TTC549 (cell line): ENCODE measurements around the gene ALOX15B.
"Not testable (repeated sequence)": the region's sequence is repeated elsewhere in the genome, so short reads cannot be mapped to it uniquely, and the experiment has no call there.

ENCODE experiments used
- FAIRE-seq: peaks from 2 replicates; lab custom pipeline; 2012; peaks lifted over from hg19 to GRCh38; lab: Jason Lieb, UNC

ALOX15B gene

DNA sequence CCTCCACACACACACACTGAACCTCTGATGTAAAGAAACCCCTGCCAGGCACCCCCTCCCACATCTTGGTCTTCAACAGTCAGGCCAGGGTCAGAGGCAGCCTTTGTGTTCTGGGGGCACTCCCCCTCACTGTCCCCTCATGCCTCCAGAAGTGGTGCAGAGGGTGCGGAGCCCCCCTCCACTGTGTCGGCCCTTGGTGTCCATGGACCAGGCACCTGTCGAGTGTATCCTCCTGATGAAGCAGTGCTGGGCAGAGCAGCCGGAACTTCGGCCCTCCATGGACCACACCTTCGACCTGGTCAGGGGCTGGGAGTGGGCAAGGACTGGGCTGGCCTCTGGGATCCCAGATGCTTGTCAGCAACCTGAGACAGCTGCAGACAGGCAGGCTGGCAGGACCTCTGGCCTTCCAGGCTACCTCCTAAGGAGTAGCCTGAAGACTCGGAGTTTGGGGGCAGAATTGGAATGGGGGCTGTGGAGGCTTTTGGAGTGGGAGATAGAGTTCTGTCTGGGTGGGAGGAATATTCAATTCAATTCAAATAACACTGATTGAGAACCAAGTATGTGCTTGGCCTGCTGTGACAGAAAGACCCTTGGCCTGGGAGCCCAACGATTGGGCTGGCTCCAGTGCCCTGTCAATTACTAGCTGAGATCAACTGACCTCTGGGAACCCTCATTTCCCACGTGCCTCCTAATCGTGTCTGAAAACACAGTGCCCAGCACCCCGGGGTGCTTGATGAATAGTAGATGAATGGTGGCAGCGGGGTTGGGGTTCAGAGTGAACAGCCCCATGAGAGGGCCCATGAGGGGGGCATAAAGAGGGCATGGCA lies 24.9 kb upstream of the ALOX15B start:
- FAIRE-seq, result no peak

DNA sequence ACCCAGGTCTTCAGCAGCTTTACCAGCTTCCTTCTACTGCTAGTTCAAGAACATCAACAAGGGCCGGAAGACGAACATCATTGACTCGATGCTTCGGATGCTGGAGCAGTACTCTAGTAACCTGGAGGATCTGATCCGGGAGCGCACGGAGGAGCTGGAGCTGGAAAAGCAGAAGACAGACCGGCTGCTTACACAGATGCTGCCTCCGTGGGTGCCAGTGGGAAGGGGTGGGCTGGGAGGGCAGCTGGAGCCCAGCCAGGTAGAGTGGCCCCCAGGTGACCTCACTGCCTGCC lies 24.4 kb upstream of the ALOX15B start:
- no peak for FAIRE-seq

DNA sequence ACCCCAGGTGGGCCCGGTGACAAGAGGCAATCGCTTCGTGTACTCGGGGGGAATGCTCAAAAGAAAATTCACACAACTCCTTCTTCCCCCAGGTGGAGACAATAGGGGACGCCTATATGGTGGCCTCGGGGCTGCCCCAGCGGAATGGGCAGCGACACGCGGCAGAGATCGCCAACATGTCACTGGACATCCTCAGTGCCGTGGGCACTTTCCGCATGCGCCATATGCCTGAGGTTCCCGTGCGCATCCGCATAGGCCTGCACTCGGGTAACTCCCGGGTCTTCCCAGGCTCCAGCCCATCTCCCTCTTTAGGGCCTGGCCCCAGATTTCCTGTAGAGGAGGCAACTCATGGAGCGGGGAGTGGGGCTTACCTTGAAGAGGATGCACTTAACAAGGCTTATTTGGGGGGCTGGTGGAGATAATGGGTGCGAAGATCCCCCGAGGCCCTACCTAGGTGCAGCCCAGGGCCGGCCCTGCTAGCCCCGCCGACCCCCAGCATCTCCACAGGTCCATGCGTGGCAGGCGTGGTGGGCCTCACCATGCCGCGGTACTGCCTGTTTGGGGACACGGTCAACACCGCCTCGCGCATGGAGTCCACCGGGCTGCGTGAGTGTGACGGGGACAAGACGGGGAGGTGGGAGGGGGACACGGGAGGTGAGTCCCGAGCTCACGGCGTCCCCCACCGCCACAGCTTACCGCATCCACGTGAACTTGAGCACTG lies 23.5 kb upstream of the ALOX15B start:
- no peak for FAIRE-seq

DNA sequence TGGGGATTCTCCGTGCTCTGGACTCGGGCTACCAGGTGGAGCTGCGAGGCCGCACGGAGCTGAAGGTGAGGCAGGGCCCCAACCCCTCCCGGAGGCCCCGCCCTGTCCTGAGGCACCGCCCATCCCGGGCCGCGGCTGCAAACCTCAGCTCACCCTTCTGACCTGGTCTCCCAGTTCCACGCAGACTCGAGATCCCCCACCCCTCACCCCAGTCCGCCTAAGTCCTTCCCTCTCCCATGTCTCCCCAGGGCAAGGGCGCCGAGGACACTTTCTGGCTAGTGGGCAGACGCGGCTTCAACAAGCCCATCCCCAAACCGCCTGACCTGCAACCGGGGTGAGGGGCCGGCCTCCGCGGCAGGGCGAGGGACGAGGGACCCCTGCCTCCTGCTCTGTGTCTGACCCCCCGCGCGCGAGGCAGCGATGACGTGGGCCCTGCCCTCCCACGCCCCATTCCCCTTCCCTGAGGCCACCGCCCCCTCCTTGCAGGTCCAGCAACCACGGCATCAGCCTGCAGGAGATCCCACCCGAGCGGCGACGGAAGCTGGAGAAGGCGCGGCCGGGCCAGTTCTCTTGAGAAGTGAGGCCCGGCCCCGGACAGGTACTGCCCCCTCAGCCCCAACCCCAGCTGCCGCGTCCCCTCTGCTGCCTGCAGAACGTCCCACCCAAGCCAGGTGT lies 22.8 kb upstream of the ALOX15B start:
- no peak for FAIRE-seq

DNA sequence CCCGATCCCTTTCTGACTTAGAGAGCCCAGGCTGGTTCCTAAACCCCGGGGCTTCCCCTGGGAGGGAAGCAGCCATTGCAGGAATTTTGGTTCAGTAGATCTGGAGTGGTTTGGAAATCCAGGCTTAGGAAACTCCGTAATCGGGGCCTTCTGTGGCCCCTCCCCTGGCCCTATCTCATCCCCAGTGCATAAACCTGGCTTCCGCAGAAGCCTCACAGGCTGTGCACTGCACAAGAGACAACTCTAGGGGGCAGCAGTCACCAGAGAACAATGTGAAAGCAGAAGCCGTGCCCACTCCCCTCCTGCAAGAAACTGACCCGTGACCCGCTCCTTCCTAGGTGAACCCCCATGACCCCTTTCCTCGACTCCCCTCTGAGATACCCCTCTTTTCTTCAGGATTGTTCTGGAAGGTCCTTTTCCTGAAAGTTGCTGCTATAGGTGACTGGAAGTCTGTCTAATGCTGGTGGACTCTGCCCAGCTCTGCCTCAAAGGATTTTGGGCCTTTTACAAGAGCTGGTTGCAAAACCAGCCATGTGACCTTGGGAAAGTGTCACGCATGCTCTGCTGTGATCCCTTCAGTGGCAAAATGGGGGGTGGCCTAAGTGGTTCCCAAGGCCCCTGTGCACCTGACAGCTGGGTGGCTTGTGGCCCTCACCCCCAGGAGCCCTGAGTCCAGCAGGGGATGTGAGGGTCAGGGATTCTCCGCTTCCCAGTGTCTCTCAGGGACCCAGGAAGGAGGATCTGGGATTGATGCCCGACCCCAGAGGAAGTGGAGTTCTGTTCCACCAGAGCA lies 22.0 kb upstream of the ALOX15B start:
- no peak for FAIRE-seq

DNA sequence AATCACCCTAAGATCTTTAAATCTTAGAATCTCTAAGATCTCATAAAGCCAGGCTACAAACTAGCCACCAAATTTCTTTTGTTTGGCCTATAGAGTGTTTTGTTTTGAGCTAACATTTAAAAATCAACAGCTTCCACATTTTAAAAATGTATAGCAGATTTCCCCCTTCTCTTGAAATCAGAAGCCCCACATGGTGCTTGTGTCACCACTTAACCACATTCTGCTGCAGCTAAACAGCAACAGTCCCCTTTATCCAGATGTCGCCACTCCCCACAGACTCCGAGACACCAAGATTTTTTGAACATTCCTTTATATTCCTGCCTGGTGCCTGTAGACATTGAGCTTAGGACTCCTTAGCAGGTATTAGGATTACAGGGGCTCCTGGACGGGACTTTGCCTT lies 20.4 kb upstream of the ALOX15B start:
- no peak for FAIRE-seq

DNA sequence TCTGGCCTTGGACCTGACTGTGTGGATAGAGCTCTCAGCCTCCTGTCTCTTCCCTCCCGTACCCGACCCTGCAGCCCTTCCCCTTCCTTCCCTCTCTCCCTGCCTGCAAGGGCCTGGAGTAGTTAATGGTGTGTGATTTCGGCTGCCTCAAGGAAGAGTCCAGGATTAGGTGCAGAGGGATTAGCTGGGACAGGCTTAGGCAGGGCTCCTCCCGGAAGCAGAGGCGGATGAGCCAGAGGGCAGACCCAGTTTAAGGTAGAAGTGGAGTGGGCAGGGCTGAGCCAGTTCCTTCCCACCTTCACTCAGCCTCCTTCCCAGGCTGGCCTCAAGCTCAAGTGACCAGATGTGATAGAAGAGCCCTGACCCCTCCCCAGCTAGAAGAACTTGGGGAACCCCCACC lies 19.7 kb upstream of the ALOX15B start:
- FAIRE-seq, result no peak

DNA sequence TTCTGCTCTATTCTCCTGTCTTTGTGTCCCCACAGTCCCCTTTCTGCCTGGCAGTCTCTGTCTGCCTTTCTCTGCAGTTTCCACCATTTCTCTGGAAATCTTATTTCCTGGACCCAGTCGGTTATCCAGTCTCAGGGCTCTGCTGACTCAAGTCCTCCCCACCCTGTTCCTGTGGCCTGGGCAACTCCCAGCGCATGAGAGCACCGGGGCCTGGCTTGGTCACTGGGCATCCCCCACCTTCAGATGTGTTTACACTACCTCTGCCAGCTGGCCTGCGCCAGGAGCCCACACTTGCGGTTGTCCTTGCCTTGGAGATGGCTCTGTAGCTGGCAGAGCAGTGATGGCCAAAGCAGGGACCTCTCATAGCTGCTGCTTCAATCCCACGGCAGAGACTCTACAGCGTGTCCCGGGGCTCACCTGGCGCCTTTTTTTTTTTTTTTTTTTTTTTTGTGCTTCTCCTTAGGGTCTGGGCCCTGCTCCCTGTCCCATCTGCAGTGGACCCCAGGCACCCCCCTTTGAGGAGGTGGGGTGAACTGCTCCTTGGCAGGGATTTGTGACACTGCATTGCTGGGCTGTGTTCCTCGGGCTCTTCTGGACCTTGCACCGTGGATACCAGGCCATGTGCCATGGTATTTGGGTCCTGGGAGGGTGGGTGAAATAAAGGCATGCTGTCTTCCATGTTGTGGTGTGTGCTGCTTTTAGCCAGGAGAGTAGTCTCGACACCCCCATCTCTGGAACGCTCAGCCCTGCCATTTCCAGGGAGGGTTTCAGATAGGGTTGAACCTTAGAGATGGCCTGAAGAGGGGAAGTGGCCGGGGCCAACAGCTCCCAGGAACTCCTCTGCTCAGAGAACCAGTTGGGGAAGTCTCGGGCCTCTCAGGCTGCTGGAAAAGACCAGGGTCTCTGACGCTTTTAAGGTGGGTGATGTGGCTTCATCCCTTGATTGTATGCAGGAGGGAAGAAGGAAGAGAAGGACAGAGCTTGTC lies 18.9 kb upstream of the ALOX15B start:
- no peak for FAIRE-seq

DNA sequence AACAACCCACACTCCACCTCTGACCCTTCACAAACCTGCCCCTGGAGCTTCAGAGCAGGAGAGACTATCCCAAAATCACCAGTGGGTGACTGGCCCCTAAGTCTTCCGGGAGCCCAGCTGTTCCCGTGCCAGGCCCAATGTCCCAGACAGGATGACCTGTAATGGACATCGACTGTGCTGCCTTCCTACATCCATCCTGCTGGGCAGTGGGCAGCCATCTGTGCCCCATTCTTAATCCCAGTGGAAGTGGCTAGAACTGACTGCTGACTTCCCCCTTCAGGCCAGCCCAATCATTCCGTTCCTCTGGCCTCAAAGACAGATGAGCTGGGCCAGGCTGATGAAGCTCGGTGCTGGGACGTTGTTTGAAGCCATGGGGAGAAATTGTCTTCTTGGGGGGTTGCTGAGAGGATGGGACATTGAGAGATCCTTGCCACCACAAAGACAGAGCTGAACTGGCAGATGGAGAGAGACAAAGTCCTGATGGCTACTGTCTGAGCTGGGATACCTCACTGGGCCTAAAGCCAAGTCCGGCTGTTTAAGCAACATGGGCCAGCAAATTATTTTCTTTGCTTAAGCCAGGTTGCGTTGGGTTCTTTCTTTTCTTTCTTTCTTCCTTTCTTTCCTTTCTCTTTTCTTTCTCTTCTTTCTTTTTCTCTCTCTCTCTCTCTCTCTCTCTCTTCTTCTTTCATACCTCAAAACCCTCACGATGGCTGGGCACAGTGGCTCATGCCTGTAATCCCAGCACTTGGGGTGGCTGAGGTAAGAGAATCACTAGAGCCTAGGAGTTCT lies 17.9 kb upstream of the ALOX15B start:
- no peak for FAIRE-seq

DNA sequence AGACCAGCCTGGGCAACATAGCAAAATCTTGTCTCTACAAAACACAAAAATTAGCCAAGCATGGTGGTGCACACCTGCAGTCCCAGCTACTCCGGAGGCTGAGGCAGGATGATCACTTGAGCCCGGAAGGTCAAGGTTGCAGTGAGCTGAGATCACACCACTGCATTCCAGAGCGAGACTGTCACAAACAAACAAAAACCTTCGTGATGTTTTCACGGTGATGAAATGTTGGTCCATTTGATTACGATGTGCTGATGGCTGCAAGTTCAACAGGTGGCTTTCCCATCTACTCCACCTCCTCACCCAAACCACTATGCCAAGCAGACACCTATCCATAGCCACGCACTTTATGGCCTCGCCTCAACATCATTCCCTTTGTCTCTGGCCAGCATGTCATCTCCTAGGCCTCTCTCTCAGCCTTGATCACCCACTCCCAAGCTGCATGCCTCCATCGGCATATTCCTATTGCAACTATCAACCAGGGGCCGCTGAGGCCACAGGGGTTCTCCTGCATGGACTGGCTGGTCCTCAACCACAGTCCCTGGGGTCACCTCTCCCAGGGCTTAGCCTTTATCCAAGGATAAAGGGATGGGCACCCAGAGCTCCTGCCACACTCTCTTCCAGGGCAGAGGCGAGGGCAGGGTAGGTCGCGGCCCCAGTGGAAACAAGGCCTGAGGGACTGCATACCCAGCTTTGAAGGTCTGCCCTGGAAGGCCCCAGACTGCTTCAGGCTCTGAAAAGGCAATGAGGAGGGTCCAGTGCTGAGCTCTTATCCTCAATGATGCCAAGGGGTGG lies 17.1 kb upstream of the ALOX15B start:
- FAIRE-seq, result no peak

DNA sequence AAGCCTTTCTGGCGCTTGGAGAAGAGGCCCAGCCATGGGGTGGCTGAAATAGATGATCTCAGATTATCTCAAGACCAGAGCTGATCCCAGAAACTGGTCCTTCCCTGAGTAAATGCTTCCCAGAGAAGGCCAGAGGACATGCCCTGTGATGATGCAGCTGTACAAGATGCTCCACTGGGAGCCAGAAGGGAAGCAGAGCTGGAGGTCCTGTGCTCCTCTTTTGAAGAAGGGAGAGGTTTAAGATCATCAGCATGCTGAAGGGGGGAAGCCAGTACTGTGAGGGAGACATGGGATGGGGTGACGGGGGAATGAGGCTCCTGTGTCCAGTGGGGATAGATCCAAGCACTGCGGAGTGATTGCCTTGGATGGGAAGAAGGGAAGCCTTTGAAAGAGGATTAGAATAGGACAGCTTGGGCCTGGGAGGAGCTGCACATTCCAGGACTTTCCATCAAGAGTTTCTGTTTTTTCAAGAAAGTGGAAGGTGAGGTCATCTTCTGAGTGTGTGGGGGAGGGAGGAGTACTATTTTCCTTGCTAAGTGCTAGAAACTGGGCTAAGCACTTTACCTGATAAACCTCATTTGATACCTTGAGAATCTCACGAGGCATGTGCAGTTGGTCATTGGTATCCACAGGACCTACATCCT lies 16.4 kb upstream of the ALOX15B start:
- no peak for FAIRE-seq

DNA sequence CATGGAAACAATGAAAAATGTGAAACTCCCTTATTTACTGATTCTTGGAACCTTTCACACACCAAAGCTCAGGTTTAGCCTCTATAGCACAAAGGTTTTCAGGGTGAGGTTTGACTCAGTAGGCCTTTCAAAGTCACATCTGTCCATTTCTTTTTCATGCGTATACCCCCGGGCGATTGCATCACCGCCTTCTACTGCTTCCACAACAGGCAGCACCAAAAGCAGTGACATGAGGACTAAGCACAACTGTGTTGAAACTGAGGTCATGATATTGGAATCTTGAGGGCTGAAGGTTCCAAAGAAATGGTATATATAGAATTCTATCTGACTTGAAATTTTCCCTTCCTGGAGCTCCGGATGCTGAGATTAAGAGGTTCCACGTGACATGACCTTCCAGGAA lies 14.7 kb upstream of the ALOX15B start:
- FAIRE-seq, result not testable (repeated sequence)

DNA sequence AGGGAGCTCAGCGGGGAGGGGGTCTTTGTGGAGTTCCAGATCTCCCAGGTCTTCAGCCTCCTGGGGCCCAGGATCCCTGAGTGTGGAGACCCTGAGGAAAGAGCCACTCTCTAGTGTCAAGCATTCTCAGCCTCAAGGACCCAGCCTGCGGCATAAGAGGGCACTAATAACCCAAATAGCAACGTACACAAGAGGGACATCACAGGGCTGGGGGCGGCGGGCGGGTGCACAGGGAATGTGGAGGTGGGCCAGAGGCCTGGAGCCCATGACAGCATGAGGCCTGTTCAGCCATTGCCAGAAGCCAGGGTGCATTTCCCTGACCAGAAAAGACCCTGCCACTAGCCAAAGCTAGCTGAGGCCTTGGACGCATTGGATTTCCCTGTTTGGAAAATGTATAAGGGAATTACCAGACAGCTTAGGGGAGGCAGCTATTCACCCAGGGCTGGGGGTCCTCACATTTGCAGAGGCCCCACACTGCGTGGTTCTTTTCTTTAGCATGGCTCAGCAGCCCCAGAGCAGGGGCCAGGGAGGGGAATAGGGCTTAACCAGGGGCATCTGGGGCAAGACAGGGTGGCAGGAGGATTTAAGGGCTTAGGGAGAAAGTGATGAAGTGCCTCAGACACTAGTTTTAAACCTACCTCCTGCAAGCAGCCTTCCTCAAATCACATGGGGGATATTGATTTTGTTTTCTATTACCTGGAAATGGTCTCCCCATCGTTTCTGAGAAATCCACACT lies 13.5 kb upstream of the ALOX15B start:
- FAIRE-seq, result no peak

DNA sequence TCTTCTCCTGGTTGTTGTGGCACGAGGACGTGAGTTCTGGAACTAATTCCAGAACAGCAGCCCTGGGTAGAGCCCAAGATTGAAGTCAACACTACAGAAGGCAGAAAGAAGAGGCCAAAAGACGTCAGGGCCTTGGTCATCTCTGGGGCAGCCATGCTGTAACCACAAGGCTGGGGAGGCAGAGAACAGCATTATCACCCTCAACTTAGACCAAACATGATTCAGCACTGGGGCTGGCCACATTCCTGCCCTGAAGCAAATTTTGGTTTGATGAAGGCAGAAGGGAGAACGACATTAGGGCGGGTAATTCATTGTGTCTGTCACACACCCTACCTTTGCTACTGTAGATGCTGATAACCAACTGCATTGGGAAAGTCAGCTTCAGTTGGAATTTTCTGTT lies 9.7 kb upstream of the ALOX15B start:
- no peak for FAIRE-seq

DNA sequence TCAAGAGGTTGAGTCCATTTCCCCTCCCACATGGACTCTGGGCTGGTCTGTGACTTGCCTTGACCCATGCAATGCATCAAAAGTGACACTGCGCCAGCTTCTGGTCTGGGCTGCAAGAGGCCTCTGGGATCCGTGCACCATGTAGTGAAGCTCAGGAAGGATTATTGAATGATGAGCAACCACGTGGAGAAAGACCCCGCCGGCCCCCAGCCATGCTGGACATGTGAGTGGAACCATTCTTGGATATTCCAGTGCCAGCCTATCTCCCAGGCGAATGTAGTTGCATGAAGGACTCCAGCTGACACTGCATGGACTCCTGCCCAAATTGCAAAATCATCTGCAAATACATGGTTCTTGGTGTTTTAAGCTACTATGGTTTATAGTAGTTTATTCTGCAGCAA lies 7.6 kb upstream of the ALOX15B start:
- FAIRE-seq, result no peak

DNA sequence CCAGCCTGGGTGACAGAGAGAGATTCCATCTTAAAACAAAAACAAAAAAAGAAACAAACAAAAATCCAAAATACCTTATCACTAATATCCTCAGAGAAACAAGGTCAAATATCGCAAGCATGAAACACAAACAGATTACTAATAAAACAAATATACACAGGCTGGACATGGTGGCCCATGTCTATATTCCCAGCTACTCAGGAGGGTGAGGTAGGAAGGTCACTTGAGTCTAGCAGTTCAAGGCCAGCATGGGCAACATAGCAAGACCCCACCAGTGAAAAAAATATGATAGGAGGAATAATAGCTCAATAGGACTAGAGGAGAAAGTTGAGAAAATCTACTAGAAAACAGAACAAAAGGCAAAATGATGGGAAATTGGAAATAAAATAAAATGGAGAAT lies 6.9 kb upstream of the ALOX15B start:
- no peak for FAIRE-seq

DNA sequence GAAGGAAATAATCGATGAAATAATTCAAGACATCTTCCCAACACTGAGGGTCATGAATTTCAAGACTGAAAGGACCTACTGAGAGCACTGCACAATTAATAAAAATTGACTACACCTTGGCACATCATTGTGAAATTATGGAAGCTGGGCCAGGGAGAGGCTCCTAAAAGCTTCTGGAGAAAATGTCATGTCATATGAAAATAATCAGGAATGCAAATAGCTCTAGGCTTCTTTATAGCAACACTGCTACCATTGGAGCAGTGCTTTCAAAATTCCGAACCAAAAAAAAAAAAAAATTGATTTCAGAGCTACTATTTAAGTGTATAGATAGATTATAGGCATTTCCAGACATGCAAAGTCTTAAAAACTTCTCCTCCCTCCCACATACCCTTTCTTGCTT lies 6.4 kb upstream of the ALOX15B start:
- no peak for FAIRE-seq

DNA sequence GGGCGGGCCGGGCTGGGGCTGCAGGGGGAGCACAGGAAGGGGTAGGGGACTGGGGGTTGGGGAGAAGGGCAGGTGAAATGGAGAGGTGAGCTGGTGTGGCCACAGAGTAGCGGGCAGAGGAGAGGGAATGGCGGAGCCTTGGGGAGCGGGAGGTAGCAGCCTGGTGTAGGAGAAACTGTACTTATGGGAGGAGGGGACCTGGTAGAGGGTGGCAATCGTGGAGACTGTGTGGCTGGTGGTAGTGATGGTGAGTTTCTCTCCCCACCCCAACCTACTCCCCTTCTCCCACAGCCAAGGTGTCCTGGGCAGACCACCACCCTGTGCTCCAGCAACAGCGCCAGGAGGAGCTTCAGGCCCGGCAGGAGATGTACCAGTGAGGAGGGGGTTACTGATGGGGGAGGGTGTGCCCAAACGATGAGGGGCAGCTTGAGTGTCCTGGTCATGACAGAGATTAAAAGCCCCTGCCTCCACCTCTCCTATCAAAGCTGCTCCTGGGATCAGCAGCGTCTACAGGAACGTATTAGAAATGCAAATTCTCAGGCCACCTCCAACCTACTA lies 831 bp downstream of the ALOX15B start:
- FAIRE-seq, result no peak
